ENCODE results near the gene SPATC1L.

DNA sequence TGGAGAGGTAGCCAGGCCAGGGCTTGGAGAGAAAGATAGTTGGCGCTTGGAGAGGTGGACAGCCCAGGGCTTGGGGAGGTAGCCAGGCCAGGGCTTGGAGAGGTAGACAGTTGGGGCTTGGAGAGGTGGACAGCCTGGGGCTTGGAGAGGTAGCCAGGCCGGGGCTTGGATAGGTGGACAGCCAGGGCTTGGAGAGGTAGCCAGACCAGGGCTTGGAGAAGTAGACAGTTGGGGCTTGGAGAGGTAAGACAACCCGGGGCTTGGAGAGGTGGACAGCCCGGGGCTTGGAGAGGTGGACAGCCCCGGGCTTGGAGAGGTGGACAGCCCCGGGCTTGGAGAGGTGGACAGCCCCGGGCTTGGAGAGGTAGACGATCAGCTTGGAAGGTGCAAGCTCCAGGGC, 36.6 kb upstream of the SPATC1L start:
- TF ChIP-seq, protein P1, sequence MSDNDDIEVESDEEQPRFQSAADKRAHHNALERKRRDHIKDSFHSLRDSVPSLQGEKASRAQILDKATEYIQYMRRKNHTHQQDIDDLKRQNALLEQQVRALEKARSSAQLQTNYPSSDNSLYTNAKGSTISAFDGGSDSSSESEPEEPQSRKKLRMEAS (IDR thresholded peaks at IDR 0.05; ENCODE audit: insufficient read depth, insufficient read length): no peak
- TF ChIP-seq EZH2 (IDR thresholded peaks at IDR 0.05; ENCODE audit: borderline replicate concordance, low read depth, low read length, severe bottlenecking) (no peak), POLR2A (IDR thresholded peaks at IDR 0.05; ENCODE audit: low read depth, low read length) (no peak), JUN (IDR thresholded peaks at IDR 0.05; ENCODE audit: borderline replicate concordance, insufficient read depth, insufficient read length, low read depth) (no peak), POLR2AphosphoS5 (IDR thresholded peaks at IDR 0.05; ENCODE audit: insufficient read depth, low read depth, low read length) (no peak), GATA2 (IDR thresholded peaks at IDR 0.05; ENCODE audit: insufficient read depth, insufficient read length, low read depth, low read length) (no peak)
- TF ChIP-seq, protein P2, sequence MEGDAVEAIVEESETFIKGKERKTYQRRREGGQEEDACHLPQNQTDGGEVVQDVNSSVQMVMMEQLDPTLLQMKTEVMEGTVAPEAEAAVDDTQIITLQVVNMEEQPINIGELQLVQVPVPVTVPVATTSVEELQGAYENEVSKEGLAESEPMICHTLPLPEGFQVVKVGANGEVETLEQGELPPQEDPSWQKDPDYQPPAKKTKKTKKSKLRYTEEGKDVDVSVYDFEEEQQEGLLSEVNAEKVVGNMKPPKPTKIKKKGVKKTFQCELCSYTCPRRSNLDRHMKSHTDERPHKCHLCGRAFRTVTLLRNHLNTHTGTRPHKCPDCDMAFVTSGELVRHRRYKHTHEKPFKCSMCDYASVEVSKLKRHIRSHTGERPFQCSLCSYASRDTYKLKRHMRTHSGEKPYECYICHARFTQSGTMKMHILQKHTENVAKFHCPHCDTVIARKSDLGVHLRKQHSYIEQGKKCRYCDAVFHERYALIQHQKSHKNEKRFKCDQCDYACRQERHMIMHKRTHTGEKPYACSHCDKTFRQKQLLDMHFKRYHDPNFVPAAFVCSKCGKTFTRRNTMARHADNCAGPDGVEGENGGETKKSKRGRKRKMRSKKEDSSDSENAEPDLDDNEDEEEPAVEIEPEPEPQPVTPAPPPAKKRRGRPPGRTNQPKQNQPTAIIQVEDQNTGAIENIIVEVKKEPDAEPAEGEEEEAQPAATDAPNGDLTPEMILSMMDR (IDR thresholded peaks at IDR 0.05; ENCODE audit: extremely low read depth in 1 of 2, insufficient read depth in 1 of 2, low read depth in 1 of 2, low read length in 2 of 2): no peak
